ENCODE results near the gene SMIM3.

SMIM3 gene, protein sequence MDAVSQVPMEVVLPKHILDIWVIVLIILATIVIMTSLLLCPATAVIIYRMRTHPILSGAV

DNA sequence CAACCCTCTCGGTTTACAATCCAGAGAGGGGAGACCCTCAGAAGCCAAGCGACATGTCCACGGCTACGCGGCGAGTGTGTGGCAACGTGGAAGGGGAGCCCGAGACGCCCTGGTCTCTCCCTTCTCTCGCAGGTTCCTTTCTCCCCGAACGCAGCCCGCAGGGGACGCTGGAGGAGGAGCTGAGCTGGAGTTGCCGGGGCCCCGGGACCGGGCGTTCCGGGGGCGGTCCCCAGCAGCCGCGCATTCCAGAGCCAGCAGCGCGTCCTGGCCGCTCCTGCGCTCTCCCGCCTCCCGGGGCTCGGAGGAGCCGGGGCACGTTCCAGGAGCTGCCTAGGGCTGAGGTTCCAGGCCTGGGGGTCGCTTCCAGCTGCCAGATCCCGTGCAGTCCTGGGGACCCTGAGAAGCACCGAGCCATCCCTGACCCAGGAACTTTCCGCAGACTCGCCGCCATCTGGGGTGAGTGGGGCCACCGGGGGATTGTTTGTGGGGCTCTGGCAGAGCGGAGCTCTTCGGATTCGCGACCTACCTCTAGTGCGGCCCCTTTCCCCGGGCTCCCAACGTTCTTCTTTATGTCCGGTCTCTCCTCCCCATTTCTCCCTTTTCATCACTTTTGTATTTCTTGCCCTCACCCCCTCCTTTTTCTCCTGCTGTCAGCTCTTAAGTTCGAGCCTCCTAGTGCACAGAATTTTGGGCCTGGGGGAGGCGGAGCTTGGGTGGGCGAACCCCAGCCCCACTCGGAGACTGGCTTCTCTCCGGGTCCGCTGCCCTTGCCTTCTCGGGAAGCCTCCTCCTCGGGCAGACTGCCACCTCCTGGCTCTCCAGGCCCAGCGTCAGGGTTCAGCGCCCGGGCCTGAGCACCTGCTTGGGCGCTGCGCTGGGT is at the start of gene SMIM3:
Gene SMIM3 (plus strand): TSS at position 241 of the 880 bp plus-strand sequence. CDS start 16,684 bp downstream, outside the sequence.
- TF ChIP-seq, protein P1, sequence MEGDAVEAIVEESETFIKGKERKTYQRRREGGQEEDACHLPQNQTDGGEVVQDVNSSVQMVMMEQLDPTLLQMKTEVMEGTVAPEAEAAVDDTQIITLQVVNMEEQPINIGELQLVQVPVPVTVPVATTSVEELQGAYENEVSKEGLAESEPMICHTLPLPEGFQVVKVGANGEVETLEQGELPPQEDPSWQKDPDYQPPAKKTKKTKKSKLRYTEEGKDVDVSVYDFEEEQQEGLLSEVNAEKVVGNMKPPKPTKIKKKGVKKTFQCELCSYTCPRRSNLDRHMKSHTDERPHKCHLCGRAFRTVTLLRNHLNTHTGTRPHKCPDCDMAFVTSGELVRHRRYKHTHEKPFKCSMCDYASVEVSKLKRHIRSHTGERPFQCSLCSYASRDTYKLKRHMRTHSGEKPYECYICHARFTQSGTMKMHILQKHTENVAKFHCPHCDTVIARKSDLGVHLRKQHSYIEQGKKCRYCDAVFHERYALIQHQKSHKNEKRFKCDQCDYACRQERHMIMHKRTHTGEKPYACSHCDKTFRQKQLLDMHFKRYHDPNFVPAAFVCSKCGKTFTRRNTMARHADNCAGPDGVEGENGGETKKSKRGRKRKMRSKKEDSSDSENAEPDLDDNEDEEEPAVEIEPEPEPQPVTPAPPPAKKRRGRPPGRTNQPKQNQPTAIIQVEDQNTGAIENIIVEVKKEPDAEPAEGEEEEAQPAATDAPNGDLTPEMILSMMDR (conservative IDR thresholded peaks at IDR 0.05; ENCODE audit: low read depth, low read length): no peak
- Histone ChIP-seq H2AFZ (ENCODE audit: low read depth) (no peak within 1 kb of the TSS), H3K4me1 (ENCODE audit: low read depth, poor library complexity, severe bottlenecking) (no peaks in the 10 kb centered on the region), H3K36me3 (ENCODE audit: insufficient read depth) (no peaks in the 10 kb centered on the region), H3K9ac (no peak within 1 kb of the TSS), H3K4me3 (IDR thresholded peaks at IDR 0.05; ENCODE audit: insufficient read depth, low read depth, low read length) (no peak within 1 kb of the TSS), H3K27me3 (ENCODE audit: insufficient read depth, low read depth) (no peaks in the 10 kb centered on the region), H3K4me2 (no peak within 1 kb of the TSS), H4K20me1 (ENCODE audit: insufficient read depth) (no peaks in the 10 kb centered on the region), H3K27ac (no peak within 1 kb of the TSS), H3K79me2 (ENCODE audit: insufficient read depth, low read depth) (no peaks in the 10 kb centered on the region)

DNA sequence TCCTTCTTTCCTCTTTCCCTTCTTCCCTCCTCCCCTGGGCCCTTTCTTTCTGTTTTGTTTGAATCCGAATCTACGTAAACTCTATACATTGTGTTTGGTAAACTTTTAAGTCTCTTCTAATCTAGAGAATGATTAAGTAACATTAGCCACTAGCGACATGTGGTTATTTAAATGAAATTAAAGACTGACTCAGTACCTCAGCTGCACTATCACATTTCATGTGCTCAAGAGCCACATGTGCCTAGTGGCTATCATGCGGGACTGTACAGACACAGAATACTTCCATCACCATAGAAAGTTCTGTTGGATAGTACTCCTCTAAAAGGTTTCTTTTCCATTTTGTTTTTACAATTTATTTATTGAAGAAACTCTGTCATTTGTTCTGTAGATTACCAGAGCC is 48.7 kb upstream of the SMIM3 start:
- H3K27ac ChIP-seq: no peak overlapping the region
- no peaks in the 10 kb centered on the region for H3K27me3 ChIP-seq (ENCODE audit: insufficient read depth, low read depth)
- no peaks in the 10 kb centered on the region for H3K79me2 ChIP-seq (ENCODE audit: insufficient read depth, low read depth)
- no peaks in the 10 kb centered on the region for H4K20me1 ChIP-seq (ENCODE audit: insufficient read depth)
- no peak overlapping the region for H3K9ac ChIP-seq
- TF ChIP-seq, protein P1 (conservative IDR thresholded peaks at IDR 0.05; ENCODE audit: low read depth, low read length): no peak
- H3K4me3 ChIP-seq (IDR thresholded peaks at IDR 0.05; ENCODE audit: insufficient read depth, low read depth, low read length): no peak overlapping the region
- no peaks in the 10 kb centered on the region for H3K36me3 ChIP-seq (ENCODE audit: insufficient read depth)
- no peak overlapping the region for H3K4me2 ChIP-seq
- no peak overlapping the region for H2AFZ ChIP-seq (ENCODE audit: low read depth)
- H3K4me1 ChIP-seq (ENCODE audit: low read depth, poor library complexity, severe bottlenecking): no peaks in the 10 kb centered on the region

DNA sequence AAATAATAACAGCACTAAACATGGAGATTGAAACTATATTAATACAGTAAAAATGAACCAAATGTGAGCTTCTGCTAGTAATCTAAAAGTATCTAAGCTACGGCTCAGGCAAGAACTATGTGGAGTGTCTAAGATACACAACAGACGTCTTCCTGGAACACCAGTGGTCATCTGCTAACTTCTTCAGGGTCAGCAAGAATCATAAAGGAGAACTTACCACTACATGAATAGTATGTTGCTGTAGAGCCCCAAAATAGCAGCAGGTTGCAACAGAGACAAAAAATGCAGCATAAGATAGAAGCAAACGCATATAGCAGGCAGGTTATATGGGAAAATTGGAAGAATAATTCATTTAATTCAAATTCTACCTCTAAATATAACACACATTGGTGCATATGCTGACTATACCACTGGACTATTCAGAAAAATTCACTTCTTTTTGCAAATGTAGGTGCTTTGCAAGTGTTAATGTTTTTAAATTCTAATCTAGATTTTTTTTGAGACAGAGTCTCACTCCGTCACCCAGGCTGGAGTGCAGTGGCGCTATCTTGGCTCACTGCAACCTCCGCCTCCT is 46.8 kb upstream of the SMIM3 start:
- H3K79me2 ChIP-seq (ENCODE audit: insufficient read depth, low read depth): peaks cover 6% of the 10 kb centered on the region; the same call in 1 of the 2 replicates
- H2AFZ ChIP-seq (ENCODE audit: low read depth): no peak overlapping the region
- H3K27me3 ChIP-seq (ENCODE audit: insufficient read depth, low read depth): no peaks in the 10 kb centered on the region
- no peaks in the 10 kb centered on the region for H4K20me1 ChIP-seq (ENCODE audit: insufficient read depth)
- no peak overlapping the region for H3K4me2 ChIP-seq
- no peaks in the 10 kb centered on the region for H3K4me1 ChIP-seq (ENCODE audit: low read depth, poor library complexity, severe bottlenecking)
- no peak overlapping the region for H3K9ac ChIP-seq
- no peaks in the 10 kb centered on the region for H3K36me3 ChIP-seq (ENCODE audit: insufficient read depth)
- H3K27ac ChIP-seq: no peak overlapping the region
- TF ChIP-seq, protein P1 (conservative IDR thresholded peaks at IDR 0.05; ENCODE audit: low read depth, low read length): no peak
- no peak overlapping the region for H3K4me3 ChIP-seq (IDR thresholded peaks at IDR 0.05; ENCODE audit: insufficient read depth, low read depth, low read length)

DNA sequence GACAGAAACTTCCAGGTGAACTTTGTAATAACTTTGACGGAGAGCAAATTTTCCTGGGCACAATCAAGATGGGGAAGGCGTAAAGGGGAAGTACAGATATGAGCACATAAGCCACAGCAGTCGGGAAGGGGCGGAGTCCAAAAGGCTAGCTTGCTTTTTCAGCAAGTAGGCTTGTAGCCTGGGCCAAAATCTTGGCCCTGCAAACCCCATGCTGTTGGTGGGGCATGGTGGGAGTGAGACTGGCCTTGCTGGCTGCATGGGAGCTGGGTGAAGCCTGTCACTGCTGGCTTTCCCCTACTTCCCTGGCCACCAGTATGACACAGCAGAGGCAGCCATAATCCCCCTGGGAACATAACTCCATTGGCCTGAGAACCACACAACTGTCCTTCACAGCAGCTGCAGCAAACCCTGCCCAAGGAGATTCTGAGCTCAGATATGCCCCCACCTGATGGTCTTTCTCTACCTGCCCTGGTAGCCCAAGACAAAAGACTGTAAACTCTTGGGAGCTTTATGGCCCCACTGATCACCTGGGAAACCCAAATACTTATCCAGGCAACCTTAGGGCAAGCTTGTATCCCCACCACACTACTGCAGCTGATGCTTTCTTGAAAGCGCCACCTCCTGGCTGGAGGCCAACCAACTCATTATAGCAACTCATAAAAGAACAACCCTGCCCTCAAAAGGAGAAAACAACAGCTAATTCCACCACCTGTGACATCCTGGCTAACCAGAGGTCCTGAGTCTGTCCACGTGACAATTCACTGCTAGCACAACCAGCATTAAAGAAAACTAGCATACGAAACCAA is 43.8 kb upstream of the SMIM3 start:
- Histone ChIP-seq H3K36me3 (ENCODE audit: insufficient read depth) (no peaks in the 10 kb centered on the region), H3K4me1 (ENCODE audit: low read depth, poor library complexity, severe bottlenecking) (peaks cover 12% of the 10 kb centered on the region), H3K4me3 (IDR thresholded peaks at IDR 0.05; ENCODE audit: insufficient read depth, low read depth, low read length) (no peak overlapping the region), H3K79me2 (ENCODE audit: insufficient read depth, low read depth) (peaks cover 7% of the 10 kb centered on the region; the same call in 1 of the 2 replicates), H3K9ac (no peak overlapping the region), H3K4me2 (no peak overlapping the region), H3K27me3 (ENCODE audit: insufficient read depth, low read depth) (no peaks in the 10 kb centered on the region), H2AFZ (ENCODE audit: low read depth) (no peak overlapping the region), H3K27ac (no peak overlapping the region), H4K20me1 (ENCODE audit: insufficient read depth) (no peaks in the 10 kb centered on the region)
- TF ChIP-seq, protein P1 (conservative IDR thresholded peaks at IDR 0.05; ENCODE audit: low read depth, low read length): no peak

Measured in KMS-11 (cell line).